ENCODE data around the gene CTNNA1. TPM values are rescaled to one million over a fixed set of nuclear protein-coding genes. Genes with fewer than 3 reads are reported as not detected.

CTNNA1 gene
- total and polyA plus RNA-seq, 2 donors (not counting 3 experiments of a cell fraction or from before 2014, with no cell fraction given), result 156 to 394 TPM

DNA sequence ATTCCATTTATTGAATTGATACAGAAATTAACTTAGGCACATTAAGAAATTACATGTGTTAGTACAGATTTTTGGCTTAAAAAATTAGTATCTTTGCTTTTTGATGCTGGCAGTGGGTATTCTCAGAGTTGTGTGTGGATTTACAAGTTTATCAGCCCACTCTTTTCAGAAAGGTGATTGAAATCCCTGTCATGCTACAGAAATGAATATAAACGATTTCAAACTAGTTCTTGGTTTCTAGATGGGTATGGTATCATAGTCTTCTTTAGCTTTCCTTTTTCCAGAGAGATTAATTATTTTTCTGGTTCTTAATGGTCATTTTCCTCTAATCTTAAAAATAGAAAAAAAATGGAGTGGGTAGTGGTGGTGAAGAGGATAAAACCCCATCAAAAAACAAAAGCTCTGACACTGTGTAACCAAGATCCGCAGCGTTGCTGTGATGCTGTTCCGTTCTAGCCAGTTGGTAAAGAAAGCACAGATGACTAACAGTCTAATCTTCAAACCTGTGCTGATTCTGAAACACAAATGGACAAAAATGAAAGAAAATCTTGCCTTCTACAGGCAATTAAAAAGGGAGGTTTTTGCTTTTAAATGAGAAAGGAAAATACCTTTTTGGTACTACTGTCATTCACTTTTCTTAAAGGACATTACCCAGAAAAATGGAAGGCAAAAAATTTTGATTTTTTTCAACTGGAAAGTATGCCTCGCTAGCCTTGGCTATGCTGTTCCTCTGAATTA is 116.7 kb downstream of the CTNNA1 start:
- Histone ChIP-seq H3K27me3 (ENCODE audit: control insufficient read depth in 2 of 2, insufficient read depth in 2 of 2, low read length in 2 of 2) (no peaks in the 10 kb centered on the region), H3K9me1 (replicated peaks; ENCODE audit: control insufficient read depth, extremely low read depth, insufficient read depth, low read length) (no peaks in the 10 kb centered on the region), H3K36me3 (ENCODE audit: control insufficient read depth in 2 of 2, extremely low read depth in 1 of 2, insufficient read depth in 2 of 2, low read length in 2 of 2) (no peaks in the 10 kb centered on the region), H3K27ac (ENCODE audit: insufficient read depth, low read depth, low read length) (no peak overlapping the region), H3K9ac (replicated peaks; ENCODE audit: extremely low read depth, insufficient read depth, low read length) (no peak overlapping the region), H2AFZ (ENCODE audit: low read depth, low read length) (no peak overlapping the region), H4K20me1 (replicated peaks; ENCODE audit: control insufficient read depth, extremely low read depth, insufficient read depth, low read length) (peaks cover 10% of the 10 kb centered on the region), H3K9me3 (replicated peaks; ENCODE audit: control insufficient read depth, insufficient read depth, low read length) (no peaks in the 10 kb centered on the region), H3K79me2 (ENCODE audit: control insufficient read depth, insufficient read depth, low read length) (peaks cover 74% of the 10 kb centered on the region), H3K4me1 (ENCODE audit: control insufficient read depth, extremely low read depth, insufficient read depth, low read length) (peaks cover 26% of the 10 kb centered on the region), H3K4me3 (replicated peaks in 1 of 3; ENCODE audit: insufficient read depth in 1 of 3, low read depth in 1 of 3, low read length in 3 of 3) (no peak overlapping the region), H3K4me2 (ENCODE audit: insufficient read depth, low read length) (no peak overlapping the region)
- TF ChIP-seq EZH2 (IDR thresholded peaks at IDR 0.05; ENCODE audit: borderline replicate concordance, low read depth, low read length, severe bottlenecking) (no peak), GATA2 (IDR thresholded peaks at IDR 0.05; ENCODE audit: insufficient read depth, insufficient read length, low read depth, low read length) (no peak), JUN (IDR thresholded peaks at IDR 0.05; ENCODE audit: borderline replicate concordance, insufficient read depth, insufficient read length, low read depth) (no peak), CTCF (IDR thresholded peaks at IDR 0.05; ENCODE audit: extremely low read depth in 1 of 2, insufficient read depth in 1 of 2, low read depth in 1 of 2, low read length in 2 of 2) (no peak), POLR2A (IDR thresholded peaks at IDR 0.05; ENCODE audit: low read depth, low read length) (no peak)
- ChIA-PET POLR2A (no interaction called here), CTCF (interaction anchor here (1.1 to 2.5 kb wide), 3 partner anchors 9 to 81 kb away, joined by 5 to 9 read pairs (median 8); no protein-coding TSS in a partner anchor)
- no TSS peak for BruUV-seq (replicated peaks)
- intact Hi-C loops (cut with micrococcal nuclease), result no loop called here
- DNase-seq (ENCODE audit: low read depth, low spot score) (no peak), FAIRE-seq (no peak)
- dilution Hi-C loops (cut with MboI; ENCODE audit: extremely low pct_ligation_motif_present, low sequenced_read_pairs), result no loop called here

All from endothelial cell of umbilical vein (primary cell).